Hematopoietic multipotent progenitor cell treated with erythropoietin and hydrocortisone succinate and interleukin-3 and kit ligand, for 4 days (in vitro differentiated cells): ENCODE data around the gene ACTR3C.
"Not testable (repeated sequence)": the region's sequence is repeated elsewhere in the genome, so short reads cannot be mapped to it uniquely, and the experiment has no call there.

Source experiments
- DNase-seq: peaks from one replicate; pipeline ENCODE4 v3.0.0-alpha.2; 2015

ACTR3C gene

DNA sequence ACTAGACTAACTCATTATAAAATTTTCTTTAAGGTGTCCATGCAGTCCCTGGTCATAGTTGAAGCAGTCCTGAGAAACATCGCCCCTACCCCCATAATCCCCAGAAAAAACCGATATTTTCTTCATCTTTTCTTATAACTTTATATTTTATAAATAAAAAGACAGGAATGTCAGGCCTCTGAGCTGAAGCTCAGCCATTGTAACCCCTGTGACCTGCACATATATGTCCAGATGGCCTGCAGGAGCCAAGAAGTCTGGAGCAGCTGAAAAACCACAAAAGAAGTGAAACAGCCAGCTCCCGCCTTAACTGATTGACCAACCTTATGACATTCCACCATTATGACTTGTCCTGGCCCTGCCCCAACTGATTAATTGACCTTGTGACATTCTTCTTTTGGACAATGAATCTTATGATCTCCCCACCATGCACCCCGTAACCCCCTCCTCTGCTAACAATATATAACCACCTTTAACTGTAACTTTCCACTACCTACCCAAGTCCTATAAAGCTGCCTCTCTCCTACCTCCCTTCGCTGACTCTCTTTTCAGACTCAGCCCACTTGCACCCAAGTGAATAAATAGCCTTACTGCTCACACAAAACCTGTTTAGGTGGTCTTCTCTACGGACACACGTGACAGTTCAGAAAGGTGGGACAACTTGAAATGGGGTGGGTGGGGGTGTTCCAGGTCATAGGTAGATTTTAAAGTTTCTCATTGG, 10.5 kb downstream of the ACTR3C start:
- DNase-seq: peak; percentile 20

DNA sequence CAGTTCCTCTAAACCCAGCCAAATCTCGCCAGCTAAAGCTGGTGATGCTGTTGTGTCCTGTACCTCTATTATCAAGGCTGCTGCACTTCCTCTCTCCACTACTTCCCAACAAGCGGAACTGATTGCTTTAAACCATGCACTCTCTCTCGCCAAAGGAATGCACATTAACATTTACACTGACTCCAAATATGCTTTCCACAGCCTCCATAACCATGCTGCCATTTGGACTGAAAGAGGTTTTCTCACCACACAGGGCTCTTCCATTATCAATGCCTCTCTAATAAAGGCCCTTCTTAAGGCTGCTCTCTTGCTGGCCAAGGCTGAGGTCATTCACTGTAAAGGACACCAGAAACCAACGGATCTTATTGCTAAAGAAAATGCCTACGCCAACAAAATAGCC, 11.6 kb downstream of the ACTR3C start:
- no peak for DNase-seq

DNA sequence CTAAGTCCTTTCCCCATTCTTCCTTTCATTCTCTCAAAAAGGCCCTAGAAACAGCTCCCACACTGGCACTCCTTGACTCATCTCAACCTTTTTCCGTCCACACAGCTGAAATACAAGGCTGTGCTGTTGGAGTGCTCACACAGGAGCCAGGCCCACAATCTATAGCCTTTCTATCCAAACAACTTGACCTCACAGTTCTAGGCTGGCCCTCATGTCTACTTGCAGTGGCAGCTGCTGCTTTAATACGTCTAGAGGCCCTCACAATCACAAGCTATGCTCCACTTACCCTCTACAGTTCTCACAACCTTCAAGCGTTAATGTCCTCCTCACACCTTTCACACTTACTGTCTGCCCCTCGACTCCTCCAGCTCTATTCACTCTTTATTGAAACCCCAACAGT, 12.2 kb downstream of the ACTR3C start:
- DNase-seq: no peak

DNA sequence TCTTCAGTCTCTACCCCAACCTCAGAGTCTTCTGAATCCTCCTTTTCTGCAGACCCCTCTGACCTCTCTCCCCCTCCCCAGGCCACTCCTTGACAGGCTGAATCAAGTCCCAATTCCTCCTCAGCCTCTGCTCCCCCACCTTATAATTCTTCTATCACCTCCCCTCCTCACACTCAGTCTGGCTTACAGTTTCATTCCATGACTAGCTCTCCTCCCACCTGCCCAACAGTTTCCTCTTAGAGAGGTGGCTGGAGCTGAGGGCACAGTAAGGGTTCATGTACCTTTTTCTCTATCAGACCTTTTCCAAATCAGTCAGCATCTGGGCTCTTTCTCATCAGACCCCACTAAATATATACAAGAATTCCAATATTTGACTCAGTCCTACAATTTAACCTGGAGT, 14.8 kb downstream of the ACTR3C start:
- DNase-seq: no peak

DNA sequence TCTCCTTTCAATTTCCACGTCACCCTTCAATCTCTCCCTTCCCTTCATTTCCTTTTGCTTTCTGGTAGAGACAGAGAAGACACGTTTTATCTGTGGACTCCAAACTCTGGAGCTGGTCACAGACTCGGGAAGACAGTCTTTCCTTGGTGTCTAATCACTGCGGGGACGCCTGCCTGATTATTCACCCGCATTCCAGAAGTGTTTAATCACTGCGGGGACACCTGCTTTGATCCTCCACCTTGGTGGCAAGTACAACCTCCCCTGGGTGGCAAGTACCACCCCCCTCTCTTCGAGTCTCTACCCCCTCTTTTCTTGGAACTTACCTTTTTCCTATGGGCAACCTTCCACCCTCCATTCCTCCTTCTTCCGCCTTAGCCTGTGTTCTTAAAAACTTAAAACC, 15.4 kb downstream of the ACTR3C start:
- DNase-seq: no peak

DNA sequence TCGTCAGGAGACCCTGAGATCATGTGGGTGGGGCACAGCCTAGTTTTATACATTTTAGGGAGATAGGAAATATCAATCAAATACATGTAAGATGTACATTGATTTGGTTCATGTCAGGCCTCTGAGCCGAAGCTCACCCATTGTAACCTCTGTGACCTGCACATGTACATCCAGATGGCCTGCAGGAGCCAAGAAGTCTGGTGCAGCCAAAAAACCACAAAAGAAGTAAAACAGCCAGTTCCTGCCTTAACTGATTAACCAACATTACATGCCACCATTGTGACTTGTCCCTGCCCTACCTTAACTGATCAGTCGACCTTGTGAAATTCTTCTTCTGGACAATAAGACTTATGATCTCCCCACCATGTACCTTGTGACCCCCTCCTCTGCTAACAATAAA, 16.2 kb downstream of the ACTR3C start:
- DNase-seq: peak; percentile 28

DNA sequence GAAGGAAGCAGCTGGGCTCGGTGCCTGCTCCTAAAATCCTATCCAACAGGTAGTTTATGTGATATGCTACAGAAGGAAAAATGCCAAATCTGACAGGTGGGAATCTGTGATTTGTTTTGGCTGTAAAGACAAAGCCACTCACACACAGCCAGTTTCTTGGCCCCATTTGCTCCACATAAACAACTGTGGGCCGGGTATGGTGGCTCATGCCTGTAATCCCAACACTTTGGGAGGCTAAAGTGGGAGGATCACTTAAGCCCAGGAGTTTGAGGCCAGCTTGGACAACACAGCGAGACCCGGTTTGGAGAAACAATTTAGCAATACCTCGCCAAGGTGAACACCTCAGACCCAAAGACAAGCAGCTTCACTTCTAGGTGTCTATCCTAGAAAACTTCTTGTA, 17.0 kb downstream of the ACTR3C start:
- DNase-seq: not testable (repeated sequence)

DNA sequence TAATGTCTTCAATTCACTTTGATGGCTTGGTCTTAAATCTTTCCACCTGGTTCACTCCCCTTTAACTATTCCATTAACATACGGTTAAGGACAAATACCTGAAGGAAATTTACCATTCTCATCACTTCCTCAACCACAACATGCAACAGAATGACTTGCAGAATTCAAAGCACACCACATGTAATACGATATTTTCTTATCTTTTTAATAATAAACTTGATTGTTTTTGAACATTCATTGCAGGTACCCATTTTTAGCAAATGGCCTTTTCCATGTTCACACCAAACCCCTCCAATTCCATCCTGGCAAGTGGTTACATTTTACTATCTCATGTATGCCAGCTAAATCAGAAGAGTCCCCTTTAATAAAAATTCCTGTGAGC, 17.5 kb downstream of the ACTR3C start:
- DNase-seq: not testable (repeated sequence)

DNA sequence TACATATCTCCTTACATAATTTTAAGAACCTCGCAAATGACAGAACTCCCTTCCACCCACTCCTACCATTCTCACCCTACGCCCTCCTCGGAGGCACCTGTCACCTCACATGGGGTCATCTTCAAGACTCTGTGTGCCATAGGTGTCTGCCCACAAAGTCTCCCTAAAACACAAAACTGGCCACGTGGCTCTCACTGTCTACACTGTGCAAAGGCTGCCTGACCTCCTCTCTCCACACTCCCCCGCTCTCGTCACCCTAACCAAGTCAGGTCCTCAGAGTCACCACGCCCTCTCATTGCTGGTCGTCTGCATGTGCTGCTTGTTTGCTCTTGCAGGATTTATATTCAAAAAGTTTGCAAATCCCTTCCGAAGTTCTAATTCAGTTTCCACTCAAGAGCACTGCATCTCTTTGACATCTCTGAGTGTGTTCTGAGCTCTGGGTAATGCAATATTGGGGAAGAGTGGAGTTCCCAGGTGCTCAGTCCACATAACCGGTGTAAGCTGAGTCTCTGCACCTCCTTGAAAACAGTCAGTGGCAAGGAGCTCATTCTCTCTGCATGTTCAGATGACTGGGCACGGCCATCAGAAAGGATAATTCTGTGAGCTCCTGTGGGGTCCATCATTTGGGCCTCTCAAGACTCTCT, 18.0 kb downstream of the ACTR3C start:
- not testable (repeated sequence) for DNase-seq

DNA sequence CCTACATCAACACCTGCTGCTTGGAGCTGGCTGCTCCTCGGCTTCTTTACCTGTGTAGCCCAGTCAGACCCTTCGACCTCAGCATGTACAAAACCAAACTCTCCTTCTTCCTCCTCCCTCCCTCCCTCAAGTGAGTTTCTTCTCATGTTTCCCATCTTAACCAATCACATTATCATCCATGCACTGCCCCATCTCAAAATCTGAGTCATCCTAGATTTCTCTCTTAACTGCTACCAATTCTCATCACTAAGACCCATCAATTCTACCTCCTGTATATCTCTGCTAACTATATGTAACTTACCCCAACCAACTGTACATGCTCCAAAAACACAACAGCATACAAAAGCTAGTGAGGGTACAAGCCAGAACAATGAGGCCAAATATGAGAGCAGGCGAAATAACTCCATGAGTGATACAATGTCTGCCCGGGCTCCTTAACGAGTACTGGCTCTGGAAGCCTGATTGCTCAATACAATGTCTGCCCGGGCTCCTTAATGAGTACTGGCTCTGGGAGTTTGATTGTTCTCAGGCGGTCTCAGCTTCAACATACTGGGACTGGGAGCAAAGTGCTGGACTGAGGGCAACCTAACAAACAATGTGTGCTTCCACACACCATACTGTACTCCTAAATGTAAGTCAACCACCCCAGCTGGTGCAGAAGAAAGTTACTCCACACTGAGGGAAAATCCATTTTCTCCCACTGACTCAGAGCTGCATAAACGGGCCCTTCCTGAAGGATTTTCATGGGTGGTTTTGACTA, 18.7 kb downstream of the ACTR3C start:
- DNase-seq: not testable (repeated sequence)

DNA sequence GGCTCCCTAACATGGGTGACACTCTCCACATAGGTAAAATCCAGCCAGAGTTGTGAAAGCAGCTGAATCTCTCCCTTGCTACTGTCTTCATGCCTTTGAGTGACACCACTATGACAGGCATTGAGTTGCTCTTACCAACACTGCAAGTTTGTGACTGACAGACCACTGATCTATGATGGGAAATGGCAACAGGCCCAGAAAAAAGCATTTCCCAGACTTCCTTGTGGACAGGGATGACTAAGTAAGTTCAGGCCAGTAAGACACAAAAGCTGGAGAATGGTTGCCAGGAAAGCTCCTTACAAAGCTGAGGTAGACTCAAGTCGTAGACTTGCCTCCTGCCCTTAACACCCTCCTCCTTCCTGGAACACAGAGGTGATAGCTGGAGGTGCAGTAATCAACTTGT, 20.4 kb downstream of the ACTR3C start:
- not testable (repeated sequence) for DNase-seq

DNA sequence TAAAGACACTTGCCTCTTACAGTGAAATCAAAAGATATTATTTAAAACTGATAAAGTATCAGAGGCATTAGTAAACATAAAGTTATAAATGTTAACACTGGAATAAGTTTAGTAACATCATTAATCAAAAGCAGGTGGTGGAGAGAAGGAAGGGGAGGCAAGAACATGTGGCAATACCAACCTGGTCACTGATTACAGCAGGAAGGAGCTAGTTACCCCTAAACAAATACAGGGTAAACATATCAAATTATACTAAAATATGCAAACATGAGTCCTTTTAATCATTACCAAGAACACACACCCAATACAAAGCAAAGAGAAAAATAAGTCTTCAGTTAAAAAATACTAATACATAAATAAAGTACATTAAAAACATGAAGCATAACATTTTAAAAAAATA, 25.4 kb downstream of the ACTR3C start:
- DNase-seq: not testable (repeated sequence)

DNA sequence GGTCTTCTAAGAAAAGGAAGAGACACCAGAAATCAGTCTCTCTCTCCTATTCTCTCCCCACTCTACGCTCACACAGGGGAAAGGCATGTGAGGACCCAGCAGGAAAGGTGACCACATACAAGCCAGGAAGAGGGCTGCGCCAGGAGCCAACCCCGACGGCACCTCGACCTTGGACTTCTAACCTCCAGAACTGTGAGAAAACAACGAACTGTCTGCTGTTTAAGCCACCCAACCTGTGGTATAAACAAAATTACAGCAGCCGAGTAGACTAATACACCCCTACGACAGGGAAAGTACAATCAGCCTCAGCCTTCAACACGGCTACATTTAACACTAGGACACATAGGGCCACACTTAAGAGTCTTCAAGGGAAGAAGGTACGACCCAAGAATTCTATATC, 26.5 kb downstream of the ACTR3C start:
- DNase-seq: not testable (repeated sequence)

DNA sequence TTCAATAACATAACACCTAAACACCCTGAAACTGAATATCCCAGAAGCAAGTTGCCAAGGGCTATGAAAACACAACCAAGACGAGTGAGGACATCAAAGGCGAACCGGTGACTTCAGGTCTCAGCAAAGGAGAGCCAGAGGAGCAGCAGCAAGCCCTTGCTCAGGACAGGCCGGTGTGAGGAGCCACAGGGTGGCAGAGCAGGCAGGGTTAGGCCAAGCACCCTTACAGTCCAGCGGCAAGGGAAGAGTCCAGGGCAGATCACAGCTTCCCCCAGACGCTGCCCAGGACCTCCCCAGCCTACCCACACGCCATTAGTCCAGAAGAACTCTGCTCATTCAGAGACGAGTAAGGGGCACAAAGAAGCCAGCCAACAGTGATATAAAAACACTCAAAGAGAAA, 27.7 kb downstream of the ACTR3C start:
- DNase-seq: not testable (repeated sequence)

DNA sequence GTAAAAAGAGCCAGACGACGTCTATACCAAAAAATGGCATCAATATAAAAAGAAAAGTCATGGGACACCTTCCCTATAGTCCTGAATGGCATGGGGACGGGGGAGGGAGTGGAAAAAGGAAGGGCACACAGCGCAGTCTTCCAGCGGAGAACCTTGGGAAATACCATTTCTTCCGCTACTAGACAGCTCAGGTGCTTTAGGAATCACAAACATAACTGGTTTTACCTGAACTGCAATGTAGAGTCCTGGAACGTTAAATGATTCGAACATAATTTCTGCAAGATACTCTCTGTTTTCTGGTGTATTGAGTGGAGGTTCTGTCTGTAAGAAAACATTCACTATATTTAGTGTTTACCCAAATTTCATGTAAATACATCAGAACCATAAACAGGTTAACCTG, 28.3 kb downstream of the ACTR3C start:
- DNase-seq: not testable (repeated sequence)

DNA sequence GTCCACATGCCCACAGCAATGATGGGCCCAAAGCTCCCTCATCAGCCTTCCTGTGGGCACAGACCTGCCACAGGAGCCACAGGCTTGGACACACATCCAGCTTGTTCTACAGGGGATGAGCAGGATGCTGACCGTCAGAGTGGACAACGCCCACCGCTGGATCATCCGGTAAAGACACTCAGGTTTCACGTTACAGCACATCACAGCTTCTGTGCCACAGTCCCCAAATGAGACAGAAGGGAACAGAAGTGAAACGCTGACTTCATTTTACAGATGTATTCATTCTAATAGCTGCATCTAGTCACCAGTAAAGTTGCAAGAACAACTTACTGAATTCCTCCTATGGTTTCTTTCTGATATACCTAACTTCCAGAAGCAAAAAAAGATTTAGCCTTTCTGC, 33.0 kb downstream of the ACTR3C start:
- not testable (repeated sequence) for DNase-seq

DNA sequence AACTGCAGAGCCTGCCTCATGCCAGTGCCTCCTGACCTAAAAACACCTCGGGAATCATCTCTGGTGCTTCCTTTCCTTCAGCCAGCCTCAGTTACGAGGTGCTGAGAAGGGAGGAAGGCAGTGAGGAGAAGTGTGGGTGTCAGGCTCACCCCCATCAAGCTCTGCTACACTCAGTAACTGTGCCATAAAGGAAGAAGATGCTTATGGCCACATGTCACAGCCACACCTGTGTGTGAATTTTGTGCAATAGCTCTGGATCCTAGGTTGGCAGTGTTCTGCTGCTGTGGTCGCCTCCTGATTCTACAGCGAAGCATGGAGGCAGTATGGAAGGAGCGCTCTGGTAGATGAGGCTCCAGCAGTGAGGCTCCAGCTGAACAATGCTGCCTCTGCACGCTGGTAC, 34.5 kb downstream of the ACTR3C start:
- not testable (repeated sequence) for DNase-seq

DNA sequence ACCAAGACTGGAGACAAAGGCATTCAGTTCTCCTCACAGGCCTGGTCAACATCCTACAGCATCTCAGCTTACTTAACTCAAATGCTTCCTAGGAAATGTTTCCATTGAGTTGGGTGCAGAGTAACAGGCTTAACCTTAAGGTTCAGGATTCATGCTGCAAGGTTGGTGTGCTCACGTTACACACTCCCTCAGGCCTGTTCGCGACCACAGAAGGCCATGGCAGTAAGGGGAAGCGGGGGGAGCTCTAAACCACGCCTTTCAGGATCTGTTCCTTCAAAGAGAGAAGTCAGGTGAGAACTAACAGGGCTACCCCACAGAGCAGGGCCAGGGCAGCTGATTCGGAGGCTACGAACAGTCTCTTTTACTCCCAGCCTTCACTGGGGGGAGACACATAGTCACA, 35.5 kb downstream of the ACTR3C start:
- DNase-seq: not testable (repeated sequence)

DNA sequence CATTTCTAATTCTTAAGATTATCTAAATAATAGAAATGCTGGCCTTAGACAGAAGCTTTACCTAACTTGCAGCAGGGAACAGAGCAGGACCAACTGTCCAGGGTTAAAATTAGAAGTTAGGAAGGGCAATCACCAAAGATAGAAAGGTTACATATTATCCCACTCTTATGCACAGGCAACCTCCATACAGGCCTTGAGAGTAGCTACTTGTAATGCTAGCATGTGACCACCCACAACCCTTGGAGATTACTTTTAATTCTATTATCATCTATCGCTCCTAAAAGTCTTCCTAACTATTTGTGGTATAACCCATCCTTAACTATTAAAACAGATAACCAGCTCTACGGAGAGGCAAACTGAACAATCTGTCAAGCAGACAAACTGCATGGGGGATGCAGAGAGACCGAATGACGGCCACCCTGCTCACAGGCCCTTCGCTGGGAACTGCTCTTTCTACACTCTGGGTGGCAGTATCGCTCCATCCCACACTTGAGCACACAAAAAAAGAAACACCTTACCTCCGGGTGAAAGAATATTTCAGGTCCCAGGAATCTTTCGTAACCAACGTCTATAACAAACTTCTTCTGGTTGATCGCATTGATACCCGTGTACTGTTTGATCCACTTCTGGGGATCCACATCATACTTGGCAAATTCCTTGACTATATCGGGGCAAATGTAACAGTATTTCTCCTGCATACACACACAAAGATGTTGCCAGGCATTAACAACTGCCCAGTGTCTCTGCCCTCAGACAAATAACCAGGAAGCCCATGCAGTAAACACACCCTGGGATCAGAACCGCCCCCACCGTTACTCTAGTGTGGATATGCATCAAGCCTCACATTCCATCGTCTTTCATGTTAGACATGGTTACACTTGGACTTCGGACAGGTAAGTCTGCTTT, 37.2 kb downstream of the ACTR3C start:
- peak; percentile 38 for DNase-seq

DNA sequence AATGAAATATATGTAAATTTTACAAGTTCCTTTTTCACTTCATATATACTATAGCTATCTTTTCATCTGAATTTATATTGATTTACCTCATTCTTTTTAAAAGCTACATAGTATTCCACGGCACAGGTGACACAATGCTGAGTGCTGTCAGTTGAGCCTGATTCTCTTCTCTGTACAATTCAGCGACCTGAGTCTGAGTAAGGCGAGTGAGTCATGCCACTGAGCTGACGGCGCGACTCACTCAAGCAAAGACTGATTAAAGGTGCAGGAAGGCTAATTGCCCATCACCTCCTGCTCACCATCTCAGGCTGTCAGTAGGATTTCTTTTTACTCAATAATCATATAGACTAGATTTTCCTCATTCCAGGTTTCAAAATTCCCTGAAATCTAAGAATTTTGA, 39.7 kb downstream of the ACTR3C start:
- not testable (repeated sequence) for DNase-seq

DNA sequence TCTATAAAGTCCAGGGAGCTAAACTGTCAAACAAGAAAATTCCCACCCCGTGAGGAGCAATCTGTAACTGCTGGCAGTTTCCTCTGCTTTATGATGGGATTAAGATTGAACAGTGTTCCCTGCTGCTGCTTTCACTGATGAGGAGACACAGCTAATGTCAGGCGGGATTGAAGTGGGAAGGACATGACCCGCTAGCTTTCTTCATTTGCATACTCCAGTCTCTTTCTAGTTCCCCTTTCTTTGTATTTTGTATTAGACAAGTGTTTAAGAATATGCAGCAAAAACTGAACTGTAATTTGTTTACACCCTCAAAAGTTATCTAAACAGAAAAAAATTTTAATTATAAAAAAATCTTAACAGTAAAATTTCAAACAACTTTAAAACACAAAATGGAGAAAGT, 40.2 kb downstream of the ACTR3C start:
- DNase-seq: not testable (repeated sequence)

DNA sequence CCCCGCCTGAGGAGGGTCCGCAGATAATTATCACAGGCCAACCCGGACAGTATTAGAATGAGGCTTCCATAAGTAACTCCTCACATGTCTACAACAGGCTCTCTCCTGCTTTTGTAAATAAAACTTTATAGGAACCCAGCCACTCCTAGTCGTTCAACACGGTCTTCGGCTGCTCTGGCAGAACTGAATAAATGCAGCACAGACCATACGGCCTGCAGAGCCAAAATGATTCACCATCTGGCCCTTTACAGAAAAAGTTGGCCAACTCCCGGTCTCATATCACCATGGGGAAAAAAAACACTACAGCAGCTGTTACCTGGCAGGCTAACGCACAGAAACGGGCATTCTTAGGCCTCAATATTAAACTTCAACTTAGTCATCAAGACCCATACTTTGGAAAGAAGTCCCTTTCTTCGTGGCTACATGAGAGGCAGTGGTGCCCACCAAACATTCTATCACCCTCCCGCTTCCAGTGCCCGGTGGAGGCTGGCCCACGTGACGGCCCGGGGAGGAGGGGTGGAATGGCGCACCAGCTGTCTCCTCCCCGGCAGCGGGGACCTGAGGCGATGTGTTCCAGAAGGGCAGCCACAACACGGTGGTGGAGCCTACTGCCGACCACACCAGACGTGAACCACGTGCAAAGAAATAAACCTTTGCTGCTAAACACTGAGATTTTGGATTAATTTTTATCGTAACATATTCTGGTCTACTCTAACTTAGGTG, 41.5 kb downstream of the ACTR3C start:
- not testable (repeated sequence) for DNase-seq
